IMR-90 (cell line): Measurements from ENCODE around the gene TIAM1. TPM values are rescaled to one million over a fixed set of nuclear protein-coding genes. Genes with fewer than 3 reads are reported as not detected.

Experiments used
- ATAC-seq: fragments of 200-7000 bp; cut with Tn5 transposase; 2 replicates; pipeline ENCODE4 v1.9.1; 2020; ENCODE audit warnings: low read depth, mild to moderate bottlenecking, moderate library complexity
- BruUV-seq: library from RNA; stranded (reverse); fragments of 400-500 nt; replicated peaks from 2 replicates; lab custom pipeline; 2021; lab: Mats Ljungman, UMichigan
- CTCF ChIA-PET: fragments of 300-600 bp; formaldehyde crosslinking; extraction: SDS; loops from one replicate; lab custom pipeline; 2021; ENCODE audit warnings: antibody characterized with exemption; lab: Yijun Ruan, JAX
- POLR2A ChIA-PET: fragments of 300-600 bp; sonication (Branson Sonifier 250); formaldehyde crosslinking; loops from one replicate; lab custom pipeline; 2022; ENCODE audit warnings: antibody characterized with exemption; ENCODE audit not compliant: unreplicated experiment; lab: Charles Lee
- DNase-seq: peaks from one replicate; pipeline ENCODE4 v3.0.0; 2013
- H2AFZ ChIP-seq: replicated peaks from 2 replicates; pipeline ENCODE3; 2013; ENCODE audit warnings: low read length, mild to moderate bottlenecking; ENCODE audit not compliant: poor library complexity
- H2AK5ac ChIP-seq: 2 replicates; pipeline ENCODE4 v1.6.1; 2013; ENCODE audit warnings: low read depth, low read length, inconsistent platforms
- H2AK9ac ChIP-seq: replicated peaks from 2 replicates; pipeline ENCODE3; 2013; ENCODE audit warnings: mild to moderate bottlenecking, low read depth, low read length, moderate library complexity; ENCODE audit not compliant: poor library complexity
- H2BK120ac ChIP-seq: 2 replicates; pipeline ENCODE4 v1.6.1; 2013; ENCODE audit warnings: low read depth, low read length, inconsistent platforms
- H2BK15ac ChIP-seq: 3 replicates; pipeline ENCODE4 v1.6.1; 2013; ENCODE audit warnings: low read depth, low read length, inconsistent platforms
- H2BK20ac ChIP-seq: 2 replicates; pipeline ENCODE4 v1.6.1; 2013; ENCODE audit warnings: low read depth, mild to moderate bottlenecking, inconsistent platforms, low read length, moderate library complexity
- H2BK5ac ChIP-seq: 2 replicates; pipeline ENCODE4 v1.6.1; 2013; ENCODE audit warnings: mild to moderate bottlenecking, low read depth, low read length, inconsistent platforms; ENCODE audit not compliant: poor library complexity, severe bottlenecking
- H3K14ac ChIP-seq: replicated peaks from 2 replicates; pipeline ENCODE4 v1.6.1; 2013; ENCODE audit warnings: low read depth, low read length, inconsistent platforms
- H3K18ac ChIP-seq: 2 replicates; pipeline ENCODE4 v1.6.1; 2013; ENCODE audit warnings: low read depth, low read length, control low read depth
- H3K23ac ChIP-seq: 2 replicates; pipeline ENCODE4 v1.6.1; 2013; ENCODE audit warnings: low read depth, low read length, inconsistent platforms
- H3K27ac ChIP-seq: 2 replicates; pipeline ENCODE4 v1.5.1; 2013; ENCODE audit warnings: mild to moderate bottlenecking, control low read depth, low read length; ENCODE audit not compliant: insufficient read depth
- H3K27me3 ChIP-seq: 2 replicates; pipeline ENCODE4 v1.6.1; 2013; ENCODE audit warnings: low read length; ENCODE audit not compliant: control insufficient read depth, insufficient read depth
- H3K36me3 ChIP-seq: 2 replicates; pipeline ENCODE4 v1.6.1; 2013; ENCODE audit warnings: low read length, mixed read lengths; ENCODE audit not compliant: control insufficient read depth, insufficient read depth
- H3K4ac ChIP-seq: 2 replicates; pipeline ENCODE4 v1.6.1; 2013; ENCODE audit warnings: low read depth, low read length, inconsistent platforms
- H3K4me1 ChIP-seq: 2 replicates; pipeline ENCODE4 v1.6.1; 2013; ENCODE audit warnings: low read length, mixed read lengths; ENCODE audit not compliant: control insufficient read depth, insufficient read depth
- H3K4me2 ChIP-seq: 2 replicates; pipeline ENCODE4 v1.6.1; 2013; ENCODE audit warnings: low read depth, mild to moderate bottlenecking, control low read depth, low read length, moderate library complexity
- H3K4me3 ChIP-seq: 2 replicates; pipeline ENCODE4 v1.5.1; 2013; ENCODE audit warnings: low read depth, mild to moderate bottlenecking, control low read depth, low read length, moderate library complexity; ENCODE audit not compliant: insufficient read depth
- H3K56ac ChIP-seq: 2 replicates; pipeline ENCODE4 v1.6.1; 2013; ENCODE audit warnings: low read length, inconsistent platforms; ENCODE audit not compliant: insufficient read depth; ENCODE audit errors: extremely low read depth
- H3K79me1 ChIP-seq, 2 experiments: 2 replicates each; pipeline ENCODE4 v1.6.1; 2013; ENCODE audit warnings: low read length in 2 of 2, inconsistent platforms in 1 of 2, low read depth in 1 of 2
- H3K9ac ChIP-seq: 2 replicates; pipeline ENCODE4 v1.6.1; 2013; ENCODE audit warnings: low read depth, low read length, control low read depth
- H3K9me1 ChIP-seq: 2 replicates; pipeline ENCODE4 v1.6.1; 2013; ENCODE audit warnings: low read length, inconsistent platforms; ENCODE audit not compliant: insufficient read depth
- H3K9me3 ChIP-seq: 2 replicates; pipeline ENCODE4 v1.6.1; 2013; ENCODE audit warnings: low read length; ENCODE audit not compliant: control insufficient read depth, insufficient read depth
- H4K20me1 ChIP-seq: 2 replicates; pipeline ENCODE4 v1.6.1; 2013; ENCODE audit warnings: low read length, inconsistent platforms; ENCODE audit not compliant: insufficient read depth
- H4K5ac ChIP-seq: 2 replicates; pipeline ENCODE4 v1.6.1; 2013; ENCODE audit warnings: mild to moderate bottlenecking, low read depth, low read length, control low read depth
- H4K8ac ChIP-seq, 2 experiments: 2 replicates each; pipeline ENCODE4 v1.6.1; 2013; ENCODE audit warnings: low read depth in 2 of 2, low read length in 2 of 2, control low read depth in 1 of 2, inconsistent platforms in 1 of 2
- H4K91ac ChIP-seq: 2 replicates; pipeline ENCODE4 v1.6.1; 2013; ENCODE audit warnings: low read depth, low read length, inconsistent platforms; ENCODE audit not compliant: insufficient read depth
- MAFK ChIP-seq: IDR thresholded peaks from 2 replicates; pipeline ENCODE4 v1.6.1; 2012; ENCODE audit warnings: low read depth, low read length, improper control_type of control experiment
- WGBS, 2 experiments: methylation state at CpG; one replicate each; pipeline versions ENCODE4 v1.1.5 to v1.1.7; 2013; ENCODE audit warnings: missing lambda C conversion rate in 2 of 2; ENCODE audit not compliant: insufficient read length in 1 of 2; ENCODE audit errors: extremely low coverage in 2 of 2; 5-methylcytosine and 5-hydroxymethylcytosine counted together
- dilution Hi-C: fragments of 300-500 bp; cut with HindIII; formaldehyde crosslinking; loops from one replicate; pipeline ENCODE4 v1.14.3; 2018; ENCODE audit warnings: low sequenced_read_pairs; ENCODE audit not compliant: unreplicated experiment
- in situ Hi-C: fragments of 300-500 bp; cut with MboI; formaldehyde crosslinking; loops from 3 replicates; pipeline ENCODE4 v1.14.3; 2019; ENCODE audit warnings: low sequenced_read_pairs, inconsistent platforms, mixed read lengths
- intact Hi-C: fragments of 100-400 bp; cut with micrococcal nuclease; formaldehyde crosslinking; loops from 2 replicates; pipeline ENCODE4 v1.10.0; 2022
- polyA plus RNA-seq, 3 experiments: library from polyadenylated mRNA; depleted of rRNA; stranded (reverse); fragments of >200 nt; gene quantifications; 2 replicates each; pipeline ENCODE4 v1.2.3, GENCODE V29; 2012; ENCODE audit warnings: low replicate concordance in 1 of 3
- total RNA-seq: library from RNA; depleted of rRNA; stranded (reverse); fragments of >200 nt; gene quantifications from 2 replicates; pipeline ENCODE4 v1.2.3, GENCODE V29; 2012

Gene TIAM1
- total and polyA plus RNA-seq, 2 of the 4 experiments (the other 2 are of a cell fraction): 2.9 to 9.3 TPM

DNA sequence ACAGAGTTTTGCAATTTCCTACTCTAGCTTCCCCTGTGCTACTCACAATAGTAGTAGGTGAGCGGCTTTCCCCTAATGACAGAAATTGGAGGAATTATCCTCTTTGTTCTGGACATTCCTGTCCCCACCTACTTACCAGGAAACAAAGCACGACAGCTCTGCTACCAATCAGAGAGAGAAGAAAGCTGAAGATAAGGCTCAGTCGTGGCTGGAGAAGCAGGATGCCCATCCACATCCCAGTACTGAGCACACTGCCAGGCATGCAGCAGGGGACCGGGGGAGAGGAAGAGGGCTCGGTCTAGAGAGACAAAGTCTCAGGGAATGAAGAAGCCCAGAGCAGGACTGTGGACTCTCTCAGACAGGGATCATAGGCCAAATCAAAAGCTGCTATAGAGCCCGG lies 171.7 kb downstream of the TIAM1 start:
- Histone ChIP-seq H2BK20ac (no peak overlapping the region), H2AK9ac (no peak overlapping the region), H3K27me3 (no peaks in the 10 kb centered on the region), H3K4ac (no peak overlapping the region), H3K9me3 (no peaks in the 10 kb centered on the region), H3K9ac (no peak overlapping the region), H3K18ac (no peak overlapping the region), H3K56ac (no peak overlapping the region), H2AFZ (no peak overlapping the region), H2BK15ac (no peak overlapping the region), H4K20me1 (no peaks in the 10 kb centered on the region), H3K79me1 (no peaks in the 10 kb centered on the region), H3K4me3 (no peak overlapping the region), H4K5ac (no peak overlapping the region), H3K4me1 (no peaks in the 10 kb centered on the region), H3K27ac (no peak overlapping the region), H3K9me1 (no peaks in the 10 kb centered on the region), H2AK5ac (no peak overlapping the region), H4K8ac (no peak overlapping the region), H3K14ac (no peak overlapping the region), H2BK120ac (no peak overlapping the region), H2BK5ac (no peak overlapping the region), H4K91ac (no peak overlapping the region), H3K4me2 (no peak overlapping the region), H3K23ac (no peak overlapping the region), H3K36me3 (no peaks in the 10 kb centered on the region)
- ChIA-PET POLR2A (no interaction called here), CTCF (interaction anchor here (0.6 kb wide), 1 partner anchor 17 kb away, joined by 5 read pairs; no protein-coding TSS in a partner anchor)
- no peak for TF ChIP-seq MAFK
- DNase-seq (no peak), ATAC-seq (no peak)
- WGBS, 2 experiments: 86% methylated on average over 1 of the region's 6 CpGs; no CpG with 5 or more reads in 1 of the 2 experiments
- BruUV-seq: no TSS peak
- intact Hi-C loops (no loop called here), dilution Hi-C loops (no loop called here), in situ Hi-C loops (no loop called here)
